ENCODE results near the gene DYNLT5.
"Not testable (repeated sequence)": the region's sequence is repeated elsewhere in the genome, so short reads cannot be mapped to it uniquely, and the experiment has no call there.

DYNLT5 gene, protein sequence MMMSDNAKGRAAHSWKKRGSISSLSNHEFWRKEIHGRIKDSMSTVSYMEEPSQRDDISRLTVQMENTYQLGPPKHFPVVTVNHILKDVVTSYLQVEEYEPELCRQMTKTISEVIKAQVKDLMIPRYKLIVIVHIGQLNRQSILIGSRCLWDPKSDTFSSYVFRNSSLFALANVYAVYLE

DNA sequence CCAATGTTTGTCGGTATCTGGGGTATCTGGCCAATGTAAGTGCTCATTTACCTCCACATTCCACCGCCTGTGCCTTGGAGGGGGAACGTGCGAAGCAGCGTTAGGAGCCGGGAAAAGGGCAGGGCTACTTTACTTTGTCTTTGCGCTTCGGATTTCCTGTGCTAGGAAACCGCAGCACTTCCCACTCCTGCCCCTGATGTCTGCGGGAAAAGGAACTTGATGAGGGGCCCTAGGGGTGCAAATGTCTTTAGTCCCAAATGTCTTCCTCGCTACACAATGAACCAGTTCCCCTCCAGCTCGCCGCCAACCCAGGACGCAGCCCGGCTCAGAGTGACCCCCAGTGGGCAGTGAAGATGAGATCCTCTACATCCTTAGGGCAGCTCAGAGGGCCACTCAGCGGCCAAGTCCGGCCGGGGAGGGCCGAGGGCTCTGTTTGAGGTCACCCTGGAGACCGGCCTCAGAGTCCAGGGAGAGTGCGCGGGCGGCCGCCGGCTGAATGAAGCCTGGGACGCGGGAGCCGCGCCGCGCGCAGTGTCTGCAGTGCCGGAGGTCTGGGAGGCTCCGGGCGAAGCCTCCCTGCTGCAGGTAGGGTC is at the start of gene DYNLT5:
TSS of gene DYNLT5 (plus strand) at position 460 of the 593 bp plus-strand sequence. CDS start 2,200 bp downstream, outside the sequence.
- DNase-seq: no peak

DNA sequence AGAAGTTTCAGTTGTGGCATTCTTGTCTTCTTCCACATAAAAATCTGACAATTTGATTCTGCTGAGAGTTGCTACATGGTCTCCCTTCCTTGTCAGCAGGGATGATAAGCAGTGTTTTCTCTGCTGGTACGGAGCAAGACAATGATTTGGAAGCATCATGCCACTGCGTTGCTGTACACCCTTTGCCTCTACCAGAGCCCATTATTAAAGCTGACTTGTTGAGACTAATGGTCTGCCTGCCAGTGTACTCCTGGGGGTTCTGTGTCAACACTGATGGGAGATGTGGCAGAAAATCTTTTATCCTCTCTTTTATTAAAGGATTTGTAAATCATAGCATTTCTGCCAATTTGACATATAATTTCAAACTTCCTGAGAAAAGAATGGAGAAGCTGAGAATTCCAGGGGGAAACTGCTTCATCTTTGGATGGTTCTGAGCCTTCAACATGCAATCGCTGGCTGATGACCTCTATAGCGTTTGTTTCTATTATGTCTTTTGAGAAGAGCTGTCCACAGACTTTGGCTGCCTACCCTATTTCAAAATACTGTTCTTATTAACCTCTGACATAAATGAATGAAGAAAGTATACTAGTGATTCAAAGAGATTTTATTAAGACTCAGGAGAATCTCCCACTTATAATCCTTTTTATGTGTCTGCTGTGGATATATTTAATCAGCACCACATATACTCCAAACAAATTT is 47.9 kb upstream of the DYNLT5 start:
- DNase-seq: no peak

DNA sequence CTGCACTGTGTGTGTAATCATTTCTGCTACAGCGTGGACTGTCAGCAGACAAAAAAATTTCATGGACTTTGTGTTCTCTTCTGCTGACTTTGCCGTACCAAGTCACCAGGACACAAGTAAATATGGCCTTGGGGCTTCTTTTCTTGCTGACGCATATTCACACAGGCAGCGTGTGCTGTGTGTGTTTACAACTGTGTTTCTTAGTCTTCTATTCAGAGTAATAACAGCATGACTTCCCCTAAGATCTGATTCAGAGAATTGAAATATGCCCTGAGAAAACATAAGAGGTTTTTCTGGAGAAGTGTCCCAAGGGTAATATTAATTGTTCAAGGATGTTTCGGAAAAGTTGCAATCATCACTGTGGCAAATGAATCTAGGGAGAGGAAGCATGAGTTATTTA is 47.1 kb upstream of the DYNLT5 start:
- no peak for DNase-seq

DNA sequence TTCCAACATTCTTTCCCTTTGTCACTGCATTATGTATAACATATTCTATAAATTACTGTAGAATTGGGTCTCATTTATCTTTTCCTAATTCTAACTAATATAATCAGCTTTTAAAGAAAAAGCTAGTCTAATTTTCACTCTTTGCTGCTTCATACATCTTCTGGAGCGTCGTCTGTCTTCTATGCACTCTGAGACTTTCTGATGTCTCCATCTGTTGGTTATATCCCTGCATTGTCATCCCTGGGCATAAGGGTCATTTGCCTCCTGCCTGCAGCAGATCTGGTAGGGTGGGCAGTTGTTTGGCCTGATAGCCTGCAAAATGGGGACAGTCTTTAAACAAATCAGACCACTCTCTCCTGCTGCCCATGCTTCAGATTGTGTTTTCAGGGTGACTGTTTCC is 40.8 kb upstream of the DYNLT5 start:
- DNase-seq: no peak

DNA sequence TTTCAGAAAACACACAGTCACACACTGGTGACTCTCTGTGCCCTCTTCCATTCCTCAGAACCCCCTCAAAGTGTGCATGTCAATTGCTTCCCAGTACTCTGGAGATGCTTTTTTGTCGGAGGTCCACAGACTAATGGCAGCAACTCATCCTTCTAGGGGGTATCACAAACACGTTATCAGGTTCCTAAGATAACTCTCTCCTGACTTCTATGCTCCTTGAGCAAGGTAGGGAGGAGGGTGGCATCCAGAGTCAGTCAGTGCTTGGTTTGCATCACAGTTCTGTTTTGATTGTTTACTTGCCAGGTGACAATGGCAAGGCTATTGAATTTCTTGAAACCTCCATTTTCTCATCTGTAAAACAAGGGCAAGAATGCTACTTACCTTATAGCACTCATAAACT is 39.4 kb upstream of the DYNLT5 start:
- no peak for DNase-seq

DNA sequence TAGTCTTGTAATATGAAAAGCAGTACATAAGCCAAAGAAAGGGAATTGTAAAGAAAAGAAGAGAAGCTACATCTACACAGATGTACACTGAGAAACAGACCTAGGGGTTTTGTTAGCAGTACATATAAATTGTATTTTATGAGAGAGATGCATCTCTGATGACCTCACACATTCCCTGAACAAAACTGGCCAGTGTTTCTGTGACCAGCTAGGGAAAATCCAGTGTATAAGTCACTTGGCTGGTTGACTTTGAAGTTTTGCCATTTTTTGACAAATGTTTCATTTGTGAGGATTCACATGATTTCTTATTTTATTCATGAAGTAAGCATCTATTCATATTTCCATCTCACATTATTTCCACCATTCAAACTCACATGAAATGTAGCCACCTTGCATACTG is 28.3 kb upstream of the DYNLT5 start:
- no peak for DNase-seq

DNA sequence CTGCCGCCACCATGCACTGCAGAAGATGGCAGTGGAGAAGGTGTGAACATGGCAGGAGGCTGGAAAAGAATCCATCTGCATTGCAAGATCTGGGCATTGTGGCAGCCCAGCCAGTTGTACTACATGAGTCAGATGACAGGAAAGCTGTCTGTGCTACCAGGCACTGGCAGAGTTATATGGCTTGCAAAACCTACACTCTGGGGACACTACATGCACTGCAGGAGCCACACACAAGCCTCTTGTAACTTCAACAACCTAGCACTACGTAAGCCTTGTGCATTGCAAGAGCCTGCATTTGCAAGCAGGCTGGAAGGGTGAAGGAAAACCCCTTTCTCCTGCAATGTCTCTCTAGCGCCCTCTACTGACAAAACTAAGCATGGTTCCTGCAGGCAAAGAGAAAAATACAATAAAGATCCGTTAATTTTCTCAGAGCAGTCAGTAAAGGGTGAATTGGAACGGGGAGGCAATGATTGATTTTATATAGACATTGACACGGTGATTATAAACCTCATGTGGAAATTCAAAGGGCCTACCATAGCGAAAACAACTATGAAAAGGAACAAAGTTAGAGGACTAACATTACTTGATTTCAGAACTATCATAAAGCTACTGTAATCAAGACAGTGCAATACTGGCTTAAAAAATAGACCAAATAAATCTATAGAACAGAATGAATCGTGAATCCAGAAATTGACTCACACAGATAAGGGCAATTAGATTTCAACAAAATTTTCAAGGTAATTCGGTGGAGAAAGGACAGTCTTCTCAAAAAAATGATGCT is 26.2 kb upstream of the DYNLT5 start:
- peak; percentile 57 for DNase-seq

DNA sequence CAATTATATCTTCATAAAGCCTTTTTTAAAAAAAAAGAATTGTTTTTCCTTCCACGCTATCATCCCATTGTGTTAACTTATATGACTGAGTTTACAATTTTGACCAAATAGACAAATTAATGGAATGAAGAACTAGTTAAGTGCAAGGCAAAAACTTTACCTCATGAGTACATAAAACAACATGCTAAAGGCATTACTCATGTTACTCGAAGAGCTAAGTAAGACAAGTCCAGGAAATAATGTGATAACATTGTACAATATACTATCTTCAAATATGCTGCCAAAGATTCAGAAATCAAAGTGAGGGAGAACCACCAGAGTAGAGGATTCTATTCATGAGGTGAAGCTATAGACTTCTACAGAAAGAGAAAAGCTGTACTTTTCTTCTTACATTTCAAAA is 24.2 kb upstream of the DYNLT5 start:
- peak; percentile 48 for DNase-seq

DNA sequence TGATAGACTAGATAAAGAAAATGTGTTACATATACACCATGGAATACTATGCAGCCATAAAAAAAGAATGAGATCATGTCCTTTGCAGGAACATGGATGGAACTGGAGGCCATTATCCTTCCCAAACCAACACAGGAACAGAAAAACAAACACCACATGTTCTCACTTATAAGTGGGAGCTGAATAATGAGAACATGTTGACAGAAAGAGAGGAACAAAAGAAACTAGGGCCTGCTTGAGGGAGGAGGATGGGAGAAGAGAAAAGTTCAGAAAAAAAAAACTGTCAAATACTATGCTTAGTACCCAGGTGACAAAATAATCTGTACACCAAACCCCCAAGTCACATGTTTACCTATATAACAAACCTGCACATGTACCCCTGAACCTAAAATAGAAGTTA is 23.5 kb upstream of the DYNLT5 start:
- DNase-seq: not testable (repeated sequence)

DNA sequence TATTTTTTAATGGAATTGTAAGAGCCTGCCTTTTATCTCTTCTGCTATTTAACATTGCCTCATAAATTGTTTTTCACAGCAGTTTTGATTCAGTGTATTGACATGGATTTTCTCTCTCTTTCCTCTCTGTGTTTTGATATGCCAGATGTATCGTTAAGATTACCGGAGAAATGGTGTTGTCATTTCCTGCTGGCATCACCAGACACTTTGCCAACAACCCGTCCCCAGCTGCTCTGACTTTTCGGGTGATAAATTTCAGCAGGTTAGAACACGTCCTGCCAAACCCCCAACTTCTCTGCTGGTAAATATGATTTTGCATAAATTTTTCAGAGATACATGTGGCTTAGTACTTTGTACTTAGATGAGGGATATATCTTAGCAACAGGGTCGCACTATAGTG is 23.1 kb upstream of the DYNLT5 start:
- DNase-seq: no peak

DNA sequence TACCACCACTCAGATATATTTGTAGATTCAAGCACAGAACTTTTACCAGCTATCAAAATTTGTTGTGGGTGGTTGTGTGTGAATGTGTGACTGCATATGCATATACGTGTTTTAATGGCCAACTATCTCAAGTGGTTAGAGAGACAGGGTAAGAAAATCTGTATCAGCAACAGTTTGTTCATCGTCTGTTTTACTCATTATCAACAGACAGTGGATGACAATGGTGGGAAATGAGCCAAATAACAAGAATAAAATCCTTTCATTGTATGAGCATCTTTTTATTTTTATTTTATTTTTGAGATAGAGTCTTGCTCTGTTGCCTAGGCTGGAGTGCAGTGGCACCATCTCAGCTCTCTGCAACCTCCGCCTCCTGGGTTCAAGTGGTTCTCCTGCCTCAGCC is 22.7 kb upstream of the DYNLT5 start:
- no peak for DNase-seq

DNA sequence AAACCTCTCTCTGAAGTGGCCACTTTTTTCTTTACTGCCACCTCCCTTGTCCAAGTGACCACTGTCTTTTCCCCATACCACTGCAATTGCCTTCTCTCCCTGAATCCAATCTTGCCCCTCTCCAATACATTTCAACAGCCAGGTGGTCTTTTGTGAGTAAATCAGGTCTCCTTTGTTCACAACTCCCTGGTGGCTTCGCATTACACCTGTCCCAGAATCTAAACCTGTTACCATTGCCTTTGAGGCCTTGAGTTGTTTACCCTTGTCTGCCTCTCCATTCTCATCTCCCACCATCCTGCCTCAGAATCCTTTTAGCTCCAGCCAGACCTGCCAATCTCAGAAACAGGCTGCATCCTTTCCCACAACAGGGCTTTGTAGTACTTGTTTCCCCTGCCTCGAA is 21.8 kb upstream of the DYNLT5 start:
- no peak for DNase-seq

DNA sequence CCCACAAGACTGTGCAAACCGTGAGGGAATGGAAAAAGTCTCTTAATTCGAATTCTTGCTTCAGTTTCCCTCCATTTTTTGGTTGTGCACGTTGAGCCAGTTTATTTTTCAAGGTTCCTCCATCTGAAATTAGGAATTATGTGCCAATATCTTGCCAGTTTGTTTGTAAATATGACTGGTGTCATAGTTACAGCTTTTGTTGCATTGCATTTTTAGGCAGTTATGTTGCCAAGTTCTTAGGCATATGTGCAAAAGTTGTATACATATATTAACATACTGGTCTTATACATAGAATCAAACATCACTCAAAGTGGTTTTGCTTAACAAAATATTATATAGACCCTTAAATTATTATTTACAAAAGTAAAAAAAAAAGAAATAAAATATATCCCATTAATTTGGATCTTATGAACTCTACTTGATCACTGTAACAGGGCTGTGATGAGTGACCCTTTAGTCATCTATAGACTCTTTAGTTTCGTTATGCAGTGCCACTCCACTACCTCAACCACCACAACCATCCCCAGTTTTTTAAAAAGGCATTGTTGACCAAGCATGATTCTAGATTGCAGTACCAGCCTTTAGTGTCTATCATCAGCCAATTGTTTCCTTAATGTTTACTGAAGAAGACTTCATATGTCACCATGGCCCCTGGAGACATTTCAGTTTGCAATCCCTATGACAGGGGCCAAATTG is 20.9 kb upstream of the DYNLT5 start:
- peak; percentile 12 for DNase-seq

DNA sequence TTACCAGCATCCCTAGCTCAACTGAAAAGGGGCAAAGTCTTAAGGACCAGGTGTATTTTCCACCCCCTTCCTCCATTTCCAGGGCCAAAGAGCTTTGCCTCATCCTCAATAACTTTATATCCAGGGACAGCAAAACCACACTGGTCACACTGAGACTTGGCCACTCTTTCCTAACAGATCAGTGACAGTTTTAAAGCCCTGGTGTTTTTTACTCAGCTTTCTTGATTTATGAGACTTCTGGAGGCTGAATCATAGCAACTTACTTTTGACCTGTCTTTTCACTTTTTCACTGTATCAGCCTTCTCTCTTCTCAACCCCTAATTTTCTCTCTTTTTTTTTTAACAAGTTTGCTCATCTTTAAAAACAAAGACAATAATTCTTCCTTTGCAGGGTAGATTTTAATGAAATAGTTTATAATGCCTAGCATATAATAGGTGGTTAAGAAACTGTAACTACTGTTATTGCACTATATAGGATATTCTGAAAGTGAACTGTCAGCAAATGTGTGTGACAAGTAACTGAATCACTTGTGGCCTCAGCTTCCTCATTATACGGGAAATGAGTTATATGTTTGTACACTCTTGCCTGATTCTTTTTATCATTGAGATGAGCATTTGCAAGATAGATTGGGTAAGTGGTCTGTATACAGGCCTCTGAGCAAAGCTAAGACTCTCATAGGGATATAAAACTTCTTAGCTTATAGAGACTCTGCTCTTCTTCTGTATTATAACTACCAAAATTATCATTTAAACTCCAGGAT is 19.7 kb upstream of the DYNLT5 start:
- DNase-seq: peak; percentile 50

DNA sequence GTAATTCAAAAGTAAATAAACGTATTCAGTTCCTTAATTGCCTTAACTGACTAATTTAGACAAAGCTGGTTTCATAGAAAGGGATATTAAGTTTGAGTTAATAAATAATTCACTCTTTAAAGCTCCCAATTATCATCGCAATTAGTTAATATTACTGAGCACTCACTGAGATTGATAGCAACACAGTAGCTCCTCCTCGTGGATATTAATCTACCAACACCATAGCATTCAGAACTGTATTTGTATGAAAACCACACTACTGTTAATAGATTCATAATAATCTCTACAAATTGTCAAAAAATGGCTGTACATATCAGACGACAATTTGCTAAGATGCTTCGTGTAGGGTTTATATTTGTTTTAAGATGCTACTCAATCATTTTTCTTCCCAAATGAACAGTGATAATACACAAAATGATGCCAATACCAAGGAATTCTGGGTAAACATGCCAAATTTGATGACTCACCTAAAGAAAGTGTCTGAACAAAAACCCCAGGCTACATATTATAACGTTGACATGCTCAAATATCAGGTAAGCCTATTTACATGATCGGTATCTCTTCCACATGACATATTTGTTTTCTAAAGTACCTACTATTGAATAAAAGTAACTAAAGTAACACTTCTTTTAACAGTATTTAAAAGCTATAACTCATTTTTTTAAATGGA is 18.8 kb upstream of the DYNLT5 start:
- peak; percentile 42 for DNase-seq

DNA sequence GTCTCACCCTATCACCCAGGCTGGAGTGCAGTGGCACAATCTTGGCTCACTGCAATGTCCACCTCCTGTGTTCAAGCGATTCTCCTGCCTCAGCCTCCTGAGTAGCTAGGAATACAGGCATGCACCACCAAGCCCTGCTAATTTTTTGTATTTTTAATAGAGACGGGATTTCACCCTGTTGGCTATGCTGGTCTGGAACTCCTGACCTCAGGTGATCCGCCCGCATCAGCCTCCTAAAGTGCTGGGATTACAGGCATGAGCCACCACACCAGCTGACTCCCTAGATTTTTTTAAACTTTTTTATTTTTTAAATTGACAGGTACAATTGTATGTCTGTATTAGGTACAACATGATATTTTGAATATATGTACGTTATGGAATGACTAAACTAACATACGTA is 17.7 kb upstream of the DYNLT5 start:
- DNase-seq: not testable (repeated sequence)

DNA sequence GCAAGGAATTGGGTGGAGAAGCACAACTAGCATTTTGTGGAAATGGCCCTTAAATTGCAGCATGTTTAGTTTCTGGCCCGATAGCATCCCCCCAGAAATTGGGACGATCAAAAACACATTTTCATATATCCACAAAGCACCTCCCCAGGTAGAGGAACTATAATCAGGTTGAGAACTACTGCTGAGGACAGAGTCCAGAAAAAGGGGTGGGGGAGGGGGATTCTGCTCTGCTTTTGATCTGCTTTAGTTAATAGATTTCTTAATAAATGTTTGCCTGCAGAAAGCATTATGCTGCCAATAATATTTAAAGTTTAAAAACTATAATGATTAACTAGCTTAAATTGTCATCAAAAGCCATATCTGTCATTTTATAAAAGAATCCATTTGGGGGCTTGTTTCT is 14.4 kb upstream of the DYNLT5 start:
- no peak for DNase-seq

DNA sequence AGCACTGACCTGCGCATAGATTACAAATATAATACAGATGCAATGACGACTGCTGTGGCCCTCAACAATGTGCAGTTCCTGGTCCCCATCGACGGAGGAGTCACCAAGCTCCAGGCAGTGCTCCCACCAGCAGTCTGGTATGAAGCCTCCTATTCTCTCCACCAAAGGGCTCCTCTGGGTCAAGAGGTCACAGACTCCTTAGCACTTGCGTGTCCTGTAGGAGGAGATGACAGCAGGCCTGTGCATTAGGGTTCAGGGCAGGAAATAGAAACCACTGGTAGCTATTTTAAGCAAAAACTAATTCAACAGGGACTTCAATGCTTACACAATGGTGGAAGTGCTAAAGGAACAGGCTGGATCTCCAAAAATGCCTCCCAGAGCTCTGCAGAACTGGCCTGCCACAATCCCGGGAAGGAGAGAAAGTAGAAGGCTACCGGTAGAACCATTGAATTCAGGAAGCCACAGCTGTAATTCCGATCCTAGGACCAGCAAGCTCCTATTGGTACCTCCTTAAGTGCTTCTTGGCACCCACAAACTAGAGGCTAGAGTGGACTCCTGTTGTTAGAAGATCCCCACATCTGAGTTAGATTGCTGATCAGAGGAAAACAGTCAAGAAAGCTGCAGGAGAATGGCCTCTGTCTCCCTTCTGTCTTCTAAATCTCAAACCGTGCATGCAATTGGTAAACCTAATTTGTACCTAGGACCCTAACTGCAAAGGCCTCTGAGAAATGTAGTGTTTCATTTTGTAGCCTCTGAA is 12.7 kb upstream of the DYNLT5 start:
- DNase-seq: no peak

DNA sequence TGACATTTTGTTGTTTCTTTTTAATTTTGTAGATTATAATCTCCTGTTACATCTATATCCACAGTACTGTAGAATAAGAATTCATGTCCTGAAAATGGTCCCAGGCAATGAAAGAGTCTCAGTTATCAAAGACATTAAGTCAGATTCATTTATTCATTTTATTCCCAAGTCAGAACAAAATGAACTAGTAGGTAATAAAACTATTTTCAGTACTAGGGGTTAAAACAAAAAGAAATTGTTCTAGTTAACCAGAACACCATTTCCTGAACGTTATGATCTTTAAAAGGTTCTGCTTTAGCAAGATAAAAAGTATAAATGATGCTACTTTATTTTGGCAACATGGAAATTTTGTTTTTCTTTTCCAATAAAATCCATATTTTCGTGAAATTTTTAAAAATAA is 6.8 kb upstream of the DYNLT5 start:
- no peak for DNase-seq

DNA sequence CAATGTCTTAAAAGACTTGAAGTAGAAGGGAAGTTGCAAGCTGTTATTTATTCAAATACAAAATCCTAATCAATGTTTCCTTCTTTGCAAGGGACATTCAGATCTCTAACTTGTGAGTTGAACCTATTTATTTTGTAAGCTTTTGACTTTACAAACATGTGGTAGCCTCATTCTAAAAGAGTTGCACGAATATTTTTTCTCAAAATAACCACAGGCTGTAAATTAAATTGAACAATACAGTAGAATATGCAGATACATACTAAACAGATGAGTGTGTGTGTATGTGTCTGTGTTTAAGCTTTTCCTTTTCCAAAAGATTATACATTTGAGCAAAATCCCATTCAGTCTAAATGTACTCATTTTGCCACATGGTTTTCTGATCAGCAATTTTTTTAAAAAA is 4.8 kb upstream of the DYNLT5 start:
- peak; percentile 54 for DNase-seq

DNA sequence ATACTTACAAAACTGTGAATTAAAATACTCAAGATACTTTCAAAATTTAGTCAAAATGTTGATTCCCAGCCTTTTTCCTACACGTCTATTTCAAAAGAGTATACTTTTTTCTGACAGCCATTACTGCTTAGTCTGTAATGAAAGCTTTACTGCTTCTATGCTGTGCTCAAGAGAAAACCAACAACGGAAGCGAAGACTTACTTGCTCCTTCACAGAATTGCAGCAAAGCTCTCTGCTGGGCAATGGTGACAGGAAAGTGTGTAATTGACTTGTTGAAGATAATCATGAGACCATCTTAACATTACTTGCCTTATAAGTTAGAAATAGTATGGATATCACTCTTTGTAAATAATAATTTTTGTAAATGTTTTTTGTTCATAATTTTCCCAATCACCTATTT is 1.7 kb upstream of the DYNLT5 start:
- DNase-seq: no peak
